HepG2 (cell line): ENCODE data around the gene TCEANC2. TPM values are rescaled to one million over a fixed set of nuclear protein-coding genes. Genes with fewer than 3 reads are reported as not detected.

Source experiments
- ATRX ChIP-seq: sonication (generic); formaldehyde crosslinking; IDR thresholded peaks from 2 replicates; pipeline ENCODE4 v1.4.0; 2020; ENCODE audit warnings: missing genetic modification reagents, borderline replicate concordance
- CREB1 ChIP-seq, 2 experiments: fragments of 450-650 bp in 1 of 2; IDR thresholded peaks; 2 replicates each; pipeline ENCODE4 v1.6.1; 2016 to 2017; ENCODE audit warnings: control low read depth in 1 of 2, mild to moderate bottlenecking in 1 of 2, missing compliant biosample characterization in 1 of 2, missing genetic modification characterization in 1 of 2
- ELF3 ChIP-seq: IDR thresholded peaks from 2 replicates; pipeline ENCODE4 v1.6.1; 2016; ENCODE audit warnings: missing genetic modification reagents, missing compliant biosample characterization
- KMT2B ChIP-seq: IDR thresholded peaks from 2 replicates; pipeline ENCODE4 v1.6.1; 2016; ENCODE audit warnings: missing genetic modification reagents, missing compliant biosample characterization
- NFATC3 ChIP-seq: sonication (generic); formaldehyde crosslinking; IDR thresholded peaks from 2 replicates; pipeline ENCODE4 v1.5.1; 2020; ENCODE audit warnings: mild to moderate bottlenecking, missing genetic modification reagents
- NR1H2 ChIP-seq: sonication (generic); formaldehyde crosslinking; IDR thresholded peaks from 2 replicates; pipeline ENCODE4 v1.8.1; 2022; ENCODE audit warnings: low read depth, missing genetic modification reagents, borderline replicate concordance
- ZBTB7B ChIP-seq: sonication (generic); formaldehyde crosslinking; IDR thresholded peaks from 2 replicates; pipeline ENCODE4 v1.4.0; 2020; ENCODE audit warnings: missing genetic modification reagents
- ZNF101 ChIP-seq: sonication (generic); formaldehyde crosslinking; IDR thresholded peaks from 2 replicates; pipeline ENCODE4 v1.4.0; 2020; ENCODE audit warnings: mild to moderate bottlenecking, low read depth, missing genetic modification reagents, borderline replicate concordance
- ZNF710 ChIP-seq: sonication (generic); formaldehyde crosslinking; IDR thresholded peaks from 2 replicates; pipeline ENCODE4 v1.5.0; 2020; ENCODE audit warnings: mild to moderate bottlenecking, missing genetic modification reagents, borderline replicate concordance
- ZSCAN12 ChIP-seq: sonication (generic); formaldehyde crosslinking; IDR thresholded peaks from 2 replicates; pipeline ENCODE4 v1.9.0; 2021; ENCODE audit warnings: mild to moderate bottlenecking, missing genetic modification reagents
- polyA plus RNA-seq, 8 experiments: library from polyadenylated mRNA; depleted of rRNA in 3 of 8; stranded (reverse) in 7 of 8; unstranded in 1 of 8; fragments of >200 nt; fragmentation: Illumina TruSeq in 4 of 8; extraction: Trizol in 4 of 8; gene quantifications; 2 replicates each; pipeline versions ENCODE4 v1.2.1 to v1.2.3, GENCODE V29; 2011 to 2016; ENCODE audit warnings: low read depth in 4 of 8, missing spikeins in 1 of 8, mixed read lengths in 1 of 8; ENCODE audit not compliant: insufficient read depth in 1 of 8
- total RNA-seq, 5 experiments: library from RNA; depleted of rRNA; stranded (reverse); fragments of >200 nt; fragmentation: Illumina TruSeq; extraction: Trizol; gene quantifications; 2 replicates each; pipeline ENCODE4 v1.2.3, GENCODE V29; 2016; ENCODE audit warnings: low read depth in 1 of 5
- TF ChIP-seq, protein P1 (sequence below): sonication (generic); formaldehyde crosslinking; IDR thresholded peaks from 2 replicates; pipeline ENCODE4 v1.4.0; 2020; ENCODE audit warnings: missing genetic modification reagents
- TF ChIP-seq, protein P2 (sequence below): sonication (generic); formaldehyde crosslinking; IDR thresholded peaks from 2 replicates; pipeline ENCODE4 v1.4.0; 2020; ENCODE audit warnings: missing genetic modification reagents, borderline replicate concordance
- TF ChIP-seq, protein P3 (sequence below): sonication (generic); formaldehyde crosslinking; IDR thresholded peaks from 2 replicates; pipeline ENCODE4 v1.5.0; 2020; ENCODE audit warnings: mild to moderate bottlenecking, missing genetic modification reagents
- TF ChIP-seq, protein P4 (sequence below): sonication (generic); formaldehyde crosslinking; IDR thresholded peaks from 2 replicates; pipeline ENCODE4 v1.4.0; 2020; ENCODE audit warnings: mild to moderate bottlenecking, missing genetic modification reagents

TCEANC2 gene
- total and polyA plus RNA-seq, 2 of the 13 experiments (the other 11 are each of a cell fraction or from before 2014, with no cell fraction given) = 3.8 to 5.0 TPM

GRCh38 chr1:54016343-54017282 lies 36.8 kb upstream of the TCEANC2 start (continued):
- TF ChIP-seq, protein P1, sequence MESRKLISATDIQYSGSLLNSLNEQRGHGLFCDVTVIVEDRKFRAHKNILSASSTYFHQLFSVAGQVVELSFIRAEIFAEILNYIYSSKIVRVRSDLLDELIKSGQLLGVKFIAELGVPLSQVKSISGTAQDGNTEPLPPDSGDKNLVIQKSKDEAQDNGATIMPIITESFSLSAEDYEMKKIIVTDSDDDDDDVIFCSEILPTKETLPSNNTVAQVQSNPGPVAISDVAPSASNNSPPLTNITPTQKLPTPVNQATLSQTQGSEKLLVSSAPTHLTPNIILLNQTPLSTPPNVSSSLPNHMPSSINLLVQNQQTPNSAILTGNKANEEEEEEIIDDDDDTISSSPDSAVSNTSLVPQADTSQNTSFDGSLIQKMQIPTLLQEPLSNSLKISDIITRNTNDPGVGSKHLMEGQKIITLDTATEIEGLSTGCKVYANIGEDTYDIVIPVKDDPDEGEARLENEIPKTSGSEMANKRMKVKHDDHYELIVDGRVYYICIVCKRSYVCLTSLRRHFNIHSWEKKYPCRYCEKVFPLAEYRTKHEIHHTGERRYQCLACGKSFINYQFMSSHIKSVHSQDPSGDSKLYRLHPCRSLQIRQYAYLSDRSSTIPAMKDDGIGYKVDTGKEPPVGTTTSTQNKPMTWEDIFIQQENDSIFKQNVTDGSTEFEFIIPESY = no peak
- TF ChIP-seq ATRX (CRISPR knock-in tag) (no peak), NR1H2 (CRISPR knock-in tag) (no peak), NFATC3 (CRISPR knock-in tag) (peak; percentile 18; the same call in 1 of the 2 replicates), ZBTB7B (CRISPR knock-in tag) (no peak; the same call in 1 of the 2 replicates), KMT2B (CRISPR knock-in tag) (0 out of 2 replicates have a peak, but pooled peaks have one; percentile 54), ELF3 (CRISPR knock-in tag) (peak; percentile 78), ZNF101 (no peak), ZNF710 (CRISPR knock-in tag) (peak; percentile 14; the same call in 1 of the 2 replicates), CREB1 (IDR thresholded peaks at IDR 0.05) (no peak), CREB1 (CRISPR knock-in tag; IDR thresholded peaks at IDR 0.05) (peak; percentile 84), ZSCAN12 (no peak)
- TF ChIP-seq, protein P2, sequence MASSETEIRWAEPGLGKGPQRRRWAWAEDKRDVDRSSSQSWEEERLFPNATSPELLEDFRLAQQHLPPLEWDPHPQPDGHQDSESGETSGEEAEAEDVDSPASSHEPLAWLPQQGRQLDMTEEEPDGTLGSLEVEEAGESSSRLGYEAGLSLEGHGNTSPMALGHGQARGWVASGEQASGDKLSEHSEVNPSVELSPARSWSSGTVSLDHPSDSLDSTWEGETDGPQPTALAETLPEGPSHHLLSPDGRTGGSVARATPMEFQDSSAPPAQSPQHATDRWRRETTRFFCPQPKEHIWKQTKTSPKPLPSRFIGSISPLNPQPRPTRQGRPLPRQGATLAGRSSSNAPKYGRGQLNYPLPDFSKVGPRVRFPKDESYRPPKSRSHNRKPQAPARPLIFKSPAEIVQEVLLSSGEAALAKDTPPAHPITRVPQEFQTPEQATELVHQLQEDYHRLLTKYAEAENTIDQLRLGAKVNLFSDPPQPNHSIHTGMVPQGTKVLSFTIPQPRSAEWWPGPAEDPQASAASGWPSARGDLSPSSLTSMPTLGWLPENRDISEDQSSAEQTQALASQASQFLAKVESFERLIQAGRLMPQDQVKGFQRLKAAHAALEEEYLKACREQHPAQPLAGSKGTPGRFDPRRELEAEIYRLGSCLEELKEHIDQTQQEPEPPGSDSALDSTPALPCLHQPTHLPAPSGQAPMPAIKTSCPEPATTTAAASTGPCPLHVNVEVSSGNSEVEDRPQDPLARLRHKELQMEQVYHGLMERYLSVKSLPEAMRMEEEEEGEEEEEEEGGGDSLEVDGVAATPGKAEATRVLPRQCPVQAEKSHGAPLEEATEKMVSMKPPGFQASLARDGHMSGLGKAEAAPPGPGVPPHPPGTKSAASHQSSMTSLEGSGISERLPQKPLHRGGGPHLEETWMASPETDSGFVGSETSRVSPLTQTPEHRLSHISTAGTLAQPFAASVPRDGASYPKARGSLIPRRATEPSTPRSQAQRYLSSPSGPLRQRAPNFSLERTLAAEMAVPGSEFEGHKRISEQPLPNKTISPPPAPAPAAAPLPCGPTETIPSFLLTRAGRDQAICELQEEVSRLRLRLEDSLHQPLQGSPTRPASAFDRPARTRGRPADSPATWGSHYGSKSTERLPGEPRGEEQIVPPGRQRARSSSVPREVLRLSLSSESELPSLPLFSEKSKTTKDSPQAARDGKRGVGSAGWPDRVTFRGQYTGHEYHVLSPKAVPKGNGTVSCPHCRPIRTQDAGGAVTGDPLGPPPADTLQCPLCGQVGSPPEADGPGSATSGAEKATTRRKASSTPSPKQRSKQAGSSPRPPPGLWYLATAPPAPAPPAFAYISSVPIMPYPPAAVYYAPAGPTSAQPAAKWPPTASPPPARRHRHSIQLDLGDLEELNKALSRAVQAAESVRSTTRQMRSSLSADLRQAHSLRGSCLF (CRISPR knock-in tag) = no peak
- TF ChIP-seq, protein P3, sequence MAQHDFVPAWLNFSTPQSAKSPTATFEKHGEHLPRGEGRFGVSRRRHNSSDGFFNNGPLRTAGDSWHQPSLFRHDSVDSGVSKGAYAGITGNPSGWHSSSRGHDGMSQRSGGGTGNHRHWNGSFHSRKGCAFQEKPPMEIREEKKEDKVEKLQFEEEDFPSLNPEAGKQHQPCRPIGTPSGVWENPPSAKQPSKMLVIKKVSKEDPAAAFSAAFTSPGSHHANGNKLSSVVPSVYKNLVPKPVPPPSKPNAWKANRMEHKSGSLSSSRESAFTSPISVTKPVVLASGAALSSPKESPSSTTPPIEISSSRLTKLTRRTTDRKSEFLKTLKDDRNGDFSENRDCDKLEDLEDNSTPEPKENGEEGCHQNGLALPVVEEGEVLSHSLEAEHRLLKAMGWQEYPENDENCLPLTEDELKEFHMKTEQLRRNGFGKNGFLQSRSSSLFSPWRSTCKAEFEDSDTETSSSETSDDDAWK (CRISPR knock-in tag) = no peak
- TF ChIP-seq, protein P4, sequence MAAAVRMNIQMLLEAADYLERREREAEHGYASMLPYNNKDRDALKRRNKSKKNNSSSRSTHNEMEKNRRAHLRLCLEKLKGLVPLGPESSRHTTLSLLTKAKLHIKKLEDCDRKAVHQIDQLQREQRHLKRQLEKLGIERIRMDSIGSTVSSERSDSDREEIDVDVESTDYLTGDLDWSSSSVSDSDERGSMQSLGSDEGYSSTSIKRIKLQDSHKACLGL (CRISPR knock-in tag) = no peak
